D721Med (cell line): ENCODE results near the gene AUTS2.

Experiments used
- DNase-seq: peaks from one replicate; pipeline ENCODE4 v3.0.0; 2011; ENCODE audit warnings: low spot score; ENCODE audit not compliant: insufficient read length
- FAIRE-seq: peaks from 2 replicates; lab custom pipeline; 2011; peaks lifted over from hg19 to GRCh38; lab: Jason Lieb, UNC
- TF ChIP-seq, protein P1 (sequence below): IDR thresholded peaks from 2 replicates; pipeline ENCODE4 v1.5.1; 2012; ENCODE audit warnings: mild to moderate bottlenecking, control low read depth; ENCODE audit not compliant: insufficient read depth; ENCODE audit errors: missing control alignments

AUTS2 gene

DNA sequence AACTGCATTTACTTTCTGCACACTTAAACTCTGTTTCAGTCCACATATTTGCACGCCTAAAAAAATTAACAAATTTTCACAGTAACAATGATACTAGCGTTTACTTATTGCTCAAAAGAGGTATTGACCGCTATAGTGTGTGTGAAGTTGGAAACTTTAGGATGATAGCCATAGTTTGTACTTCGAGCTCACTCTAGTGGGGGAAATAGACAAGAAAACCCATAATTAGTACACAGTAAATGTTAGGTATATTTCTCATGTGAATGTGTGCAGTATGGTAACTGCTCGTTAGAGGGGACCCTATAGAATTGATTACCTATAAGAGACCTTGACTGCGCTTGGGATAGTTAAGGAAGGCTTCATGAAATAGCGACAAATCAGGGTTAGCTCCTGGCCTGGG lies 238.4 kb downstream of the AUTS2 start:
- FAIRE-seq, result no peak
- no peak for DNase-seq
- TF ChIP-seq, protein P1, sequence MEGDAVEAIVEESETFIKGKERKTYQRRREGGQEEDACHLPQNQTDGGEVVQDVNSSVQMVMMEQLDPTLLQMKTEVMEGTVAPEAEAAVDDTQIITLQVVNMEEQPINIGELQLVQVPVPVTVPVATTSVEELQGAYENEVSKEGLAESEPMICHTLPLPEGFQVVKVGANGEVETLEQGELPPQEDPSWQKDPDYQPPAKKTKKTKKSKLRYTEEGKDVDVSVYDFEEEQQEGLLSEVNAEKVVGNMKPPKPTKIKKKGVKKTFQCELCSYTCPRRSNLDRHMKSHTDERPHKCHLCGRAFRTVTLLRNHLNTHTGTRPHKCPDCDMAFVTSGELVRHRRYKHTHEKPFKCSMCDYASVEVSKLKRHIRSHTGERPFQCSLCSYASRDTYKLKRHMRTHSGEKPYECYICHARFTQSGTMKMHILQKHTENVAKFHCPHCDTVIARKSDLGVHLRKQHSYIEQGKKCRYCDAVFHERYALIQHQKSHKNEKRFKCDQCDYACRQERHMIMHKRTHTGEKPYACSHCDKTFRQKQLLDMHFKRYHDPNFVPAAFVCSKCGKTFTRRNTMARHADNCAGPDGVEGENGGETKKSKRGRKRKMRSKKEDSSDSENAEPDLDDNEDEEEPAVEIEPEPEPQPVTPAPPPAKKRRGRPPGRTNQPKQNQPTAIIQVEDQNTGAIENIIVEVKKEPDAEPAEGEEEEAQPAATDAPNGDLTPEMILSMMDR, result no peak

DNA sequence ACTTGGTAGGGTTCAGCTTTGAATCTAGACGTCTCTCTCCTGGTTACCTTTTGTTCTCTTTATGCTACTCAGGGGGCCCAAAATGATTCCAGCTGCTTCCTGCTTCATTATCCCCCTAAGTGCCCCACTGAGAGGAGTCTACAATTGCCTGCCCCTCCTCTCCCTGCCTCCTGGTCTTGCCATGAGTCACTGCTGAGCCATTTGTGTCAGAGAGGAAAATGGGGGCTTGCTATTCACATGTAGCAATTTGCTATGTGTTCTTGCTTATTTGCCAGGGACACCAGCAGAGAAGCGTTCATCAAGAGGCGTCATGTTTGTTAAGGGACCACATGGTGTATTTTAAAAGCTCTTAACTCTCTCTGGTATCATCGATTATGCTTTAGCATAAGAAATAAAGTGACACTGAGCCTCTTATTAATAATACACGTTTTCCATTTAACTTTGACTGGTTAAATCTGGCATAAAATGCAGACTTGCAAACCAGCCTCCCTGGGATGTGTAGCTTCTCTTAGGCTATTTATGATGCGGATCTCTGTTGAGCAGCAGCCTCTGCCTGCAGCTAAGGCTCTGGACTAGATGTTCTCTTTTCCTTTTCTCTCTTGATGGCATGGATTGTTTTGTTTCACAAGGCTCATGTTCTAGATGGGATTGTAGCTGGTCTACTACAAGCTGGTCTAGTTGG lies 239.3 kb downstream of the AUTS2 start:
- DNase-seq (no peak), FAIRE-seq (no peak)
- TF ChIP-seq, protein P1, result no peak

DNA sequence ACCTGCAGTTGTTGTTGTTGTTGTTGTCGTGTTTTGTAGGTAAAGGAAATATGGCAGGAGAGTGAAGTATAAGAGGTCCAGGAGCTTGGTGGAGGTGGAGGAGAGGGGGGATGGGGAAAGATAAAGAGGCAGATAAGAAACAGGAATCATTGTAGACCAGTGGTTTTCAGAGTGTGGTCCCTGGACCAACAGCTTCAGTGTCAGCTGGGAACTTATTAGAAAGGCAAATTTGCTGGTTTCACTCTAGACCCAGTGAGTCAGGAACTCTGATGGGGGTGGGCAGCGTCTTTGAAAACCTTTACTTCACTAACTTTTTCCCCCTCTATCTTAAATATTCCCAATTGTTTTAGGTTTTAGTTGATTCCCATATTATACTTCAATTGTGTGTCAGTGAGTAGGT lies 241.5 kb downstream of the AUTS2 start:
- no peak for FAIRE-seq
- TF ChIP-seq, protein P1, result no peak
- DNase-seq, result no peak

DNA sequence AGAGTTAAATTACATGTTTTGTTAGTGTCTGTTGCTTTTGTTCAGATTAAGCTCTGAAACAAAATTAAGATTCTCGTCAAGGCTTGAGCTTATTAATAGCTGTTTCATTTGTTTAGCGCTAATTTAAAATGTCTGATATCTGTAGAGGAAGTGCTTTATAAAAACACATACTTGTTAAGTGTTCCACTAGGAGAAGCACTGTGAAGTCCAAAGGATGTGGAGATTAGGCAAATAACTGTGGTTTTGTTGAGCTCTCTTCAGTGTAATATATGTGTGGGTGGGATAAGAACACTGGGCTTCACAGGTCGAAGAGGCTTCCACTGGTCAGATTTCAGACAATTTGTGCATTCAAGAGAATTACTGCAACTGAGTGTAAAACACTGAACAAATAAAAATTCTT lies 242.0 kb downstream of the AUTS2 start:
- FAIRE-seq, result no peak
- TF ChIP-seq, protein P1, result no peak

DNA sequence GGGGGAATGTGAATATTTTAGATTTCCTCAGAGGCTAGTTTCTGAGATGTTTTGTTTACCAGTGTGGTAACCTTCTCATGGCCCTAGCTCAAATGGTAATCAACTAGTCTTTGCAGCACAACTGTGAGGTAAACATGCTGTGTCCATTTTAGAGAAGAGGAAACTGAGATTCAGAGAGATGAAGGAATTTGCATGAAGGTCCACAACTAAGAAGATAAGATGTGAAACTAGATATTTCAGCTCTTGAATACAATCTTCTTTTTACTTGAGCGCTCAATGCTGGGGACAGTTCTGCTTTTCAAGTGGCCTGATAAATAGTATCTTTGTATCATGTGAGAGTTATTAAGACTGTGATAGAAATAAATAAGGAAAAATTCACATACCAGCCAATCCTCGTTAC lies 245.4 kb downstream of the AUTS2 start:
- DNase-seq (no peak), FAIRE-seq (no peak)
- TF ChIP-seq, protein P1, result no peak

More for the DNA sequence above, 242.0 kb downstream of the AUTS2 start:
- DNase-seq, result no peak

DNA sequence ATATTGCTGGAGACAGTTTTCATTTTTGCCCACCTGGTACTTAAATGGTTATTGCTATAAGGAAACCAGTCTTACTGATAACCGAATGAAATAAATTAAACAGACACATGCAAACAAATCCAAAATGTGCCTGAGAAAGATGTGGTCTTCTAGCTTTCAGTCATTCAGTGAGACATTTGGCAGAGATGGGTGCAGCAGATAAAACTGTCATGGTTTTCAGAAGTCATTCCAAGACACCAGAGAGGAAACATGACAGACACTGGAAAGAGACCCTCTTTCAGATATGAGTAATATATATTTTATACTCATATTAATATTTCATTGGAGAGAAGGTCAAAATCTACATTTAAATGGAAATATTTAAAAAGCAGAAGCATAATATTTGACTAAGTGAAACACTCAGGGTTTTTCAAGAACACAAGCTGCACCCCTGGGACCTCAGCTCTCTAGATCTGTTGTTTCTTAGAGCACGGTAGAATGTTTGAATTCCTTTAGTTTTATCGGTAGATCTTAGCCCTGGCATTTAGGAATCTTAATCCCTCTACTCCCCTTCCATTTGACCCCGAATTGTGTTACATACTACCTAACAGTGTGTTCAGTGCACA lies 246.1 kb downstream of the AUTS2 start:
- no peak for FAIRE-seq
- TF ChIP-seq, protein P1, result no peak
- no peak for DNase-seq
